Ovary (tissue), 9 donors: ENCODE data around the gene LRTM1. TPM values are rescaled to one million over a fixed set of nuclear protein-coding genes. Genes with fewer than 3 reads are reported as not detected.

Experiments used
- DNase-seq, 5 donors: peaks; one replicate each; pipeline ENCODE4 v3.0.0-alpha.2; 2019 to 2020
- H3K27ac ChIP-seq, 2 donors: fragments of 200-600 bp; one replicate each; pipeline versions ENCODE4 v1.5.1 to v1.8.0; 2019 to 2022
- H3K27me3 ChIP-seq: fragments of 200-600 bp; one replicate; pipeline ENCODE4 v1.8.0; 2022
- H3K36me3 ChIP-seq: fragments of 200-600 bp; sonication (generic); one replicate; pipeline ENCODE4 v1.5.1; 2019
- H3K4me1 ChIP-seq: one replicate; pipeline ENCODE4 v1.8.1; 2013; ENCODE audit warnings: mild to moderate bottlenecking, moderate library complexity; ENCODE audit not compliant: insufficient read depth
- H3K4me3 ChIP-seq: fragments of 200-600 bp; sonication (generic); one replicate; pipeline ENCODE4 v1.5.1; 2017
- H3K9me3 ChIP-seq, 2 donors: fragments of 200-600 bp in 1 of 2; sonication (generic) in 1 of 2; one replicate each; pipeline versions ENCODE4 v1.5.1 to v1.8.1; 2013 to 2019; ENCODE audit warnings: mild to moderate bottlenecking in 1 of 2, moderate library complexity in 1 of 2
- CTCF ChIP-seq, 3 donors: fragments of 450-650 bp in 2 of 3; fragments of 200-600 bp in 1 of 3; IDR thresholded peaks; one replicate each; pipeline versions ENCODE4 v1.5.1 to v1.8.0; 2016 to 2022; ENCODE audit warnings: antibody characterized with exemption in 3 of 3, mild to moderate bottlenecking in 1 of 3
- EP300 ChIP-seq: sonication (generic); formaldehyde crosslinking; IDR thresholded peaks from one replicate; pipeline ENCODE4 v1.6.1; 2017; ENCODE audit warnings: antibody characterized with exemption
- POLR2A ChIP-seq: fragments of 450-650 bp; IDR thresholded peaks from one replicate; pipeline ENCODE4 v1.6.1; 2017; ENCODE audit warnings: antibody characterized with exemption, mild to moderate bottlenecking, moderate library complexity
- WGBS, 3 donors: extraction: QIAGEN DNeasy Blood & Tissue Kit in 1 of 3; methylation state at CpG; one replicate each; pipeline versions ENCODE4 v1.1.5 to v1.1.7; 2013 to 2017; 5-methylcytosine and 5-hydroxymethylcytosine counted together
- intact Hi-C, 4 donors: fragments of 100-400 bp; cut with DNase I; formaldehyde crosslinking; loops; one replicate each; pipeline versions ENCODE4 v1.11.0 to v1.15.1; 2022 to 2023
- polyA plus RNA-seq, 2 donors: library from polyadenylated mRNA; stranded (reverse); fragments of 200-250 nt in 1 of 2; fragments of 350-450 nt in 1 of 2; fragmentation: Illumina TruSeq in 1 of 2; extraction: RNeasy Lipid Tissue Mini Kit (QIAGEN cat#74804) in 1 of 2; gene quantifications; one replicate each; pipeline ENCODE4 v1.2.3, GENCODE V29; 2013 to 2014
- total RNA-seq, 7 donors: library from RNA; depleted of rRNA in 2 of 7; stranded (reverse); fragments of >200 nt in 2 of 7; fragmentation: NEBNext Ultra II Directional in 3 of 7; extraction: Animal tissue kit (Norgen Biotek cat#: 25700) in 3 of 7; gene quantifications; one replicate each; pipeline versions ENCODE4 v1.1.0 to v1.2.4, GENCODE V29; 2016 to 2023
- donor health status: DM: no; HTN: no; CAD: no; lungs with moderate emphysema.
- donor health status: DM: no; HTN: no; CAD: no.
- donor health status: Bipolar disorder and iron deficiency.
- donor health status: DM: yes; HTN: yes; CAD: no.
- donor health status: DM: no; HTN: no; CAD: no.
- donor health status: DM: yes; HTN: yes; CAD: no.

Gene LRTM1
- total and polyA plus RNA-seq, 9 donors: not detected

DNA sequence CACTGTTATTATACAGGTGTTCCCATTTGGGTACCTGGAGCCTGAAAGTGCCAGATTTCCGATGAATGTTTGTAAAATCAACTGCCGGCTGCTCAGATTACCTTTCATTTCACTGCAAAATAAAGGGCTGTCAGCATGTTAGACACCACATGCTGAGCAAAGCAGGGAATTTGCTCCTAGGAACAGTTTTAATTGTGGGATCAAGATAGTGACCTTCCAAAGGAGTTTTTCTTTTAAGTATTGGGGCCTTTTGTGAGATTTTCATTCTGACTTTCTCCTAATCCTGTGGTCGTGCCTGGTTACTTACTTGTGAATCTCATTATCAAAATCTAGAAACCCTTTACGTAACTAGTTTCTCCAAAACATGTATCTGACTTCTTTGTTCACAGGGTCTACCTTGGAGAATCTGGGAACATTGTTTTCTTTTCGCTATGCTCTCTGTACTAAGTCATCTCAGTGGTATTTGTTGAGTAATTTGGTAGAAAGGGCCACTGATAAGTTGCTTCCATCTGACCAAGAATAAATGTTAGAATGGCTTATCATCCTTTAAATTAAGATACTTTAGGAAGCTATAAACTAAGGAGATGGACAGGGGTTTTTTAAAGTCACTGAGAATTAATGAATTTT is 40.8 kb upstream of the LRTM1 start:
- 78 to 87% (median 82%) methylated on average over 5 of the region's 5 CpGs for WGBS, 3 donors
- Histone ChIP-seq H3K4me3 (no peak overlapping the region), H3K36me3 (no peaks in the 10 kb centered on the region), H3K27ac (no peak overlapping the region), H3K9me3 (no peaks in the 10 kb centered on the region), H3K27me3 (no peaks in the 10 kb centered on the region), H3K4me1 (no peaks in the 10 kb centered on the region)
- intact Hi-C loops: no loop called here
- TF ChIP-seq CTCF (IDR thresholded peaks at IDR 0.05): no peak
- TF ChIP-seq EP300: no peak
- TF ChIP-seq POLR2A: no peak
- DNase-seq: no peak

DNA sequence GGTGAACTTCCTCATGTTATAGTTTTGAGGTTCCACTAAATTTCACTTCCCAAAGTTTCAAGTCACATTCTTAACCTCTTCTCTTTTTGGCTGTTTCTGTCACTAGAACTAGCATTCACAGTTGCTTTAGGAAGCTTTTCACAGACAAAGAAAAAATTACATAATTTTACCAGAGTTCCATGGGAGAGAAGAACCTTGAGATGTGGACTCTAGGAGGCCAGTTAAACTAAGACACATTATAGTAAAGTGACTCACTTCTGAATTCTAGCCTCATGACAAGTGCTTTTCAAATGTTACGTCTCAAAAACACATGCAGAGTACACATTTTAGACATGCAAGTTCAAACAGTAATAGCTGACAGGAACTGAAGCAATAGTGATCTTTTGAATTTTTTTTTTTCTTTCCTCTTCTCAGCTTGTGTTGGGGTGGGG is 39.9 kb upstream of the LRTM1 start:
- H3K27ac ChIP-seq: no peak overlapping the region
- H3K36me3 ChIP-seq: no peaks in the 10 kb centered on the region
- H3K9me3 ChIP-seq: no peaks in the 10 kb centered on the region
- WGBS, 3 donors: 84 to 95% (median 94%) methylated on average over 1 of the region's 1 CpG
- TF ChIP-seq EP300 (no peak), CTCF (IDR thresholded peaks at IDR 0.05) (no peak), POLR2A (no peak)
- H3K4me1 ChIP-seq: no peaks in the 10 kb centered on the region
- no peak overlapping the region for H3K4me3 ChIP-seq
- DNase-seq: no peak
- H3K27me3 ChIP-seq: no peaks in the 10 kb centered on the region
- intact Hi-C loops: no loop called here

GRCh38 chr3:54966979-54967378 is 39.1 kb upstream of the LRTM1 start:
- Histone ChIP-seq H3K9me3 (no peaks in the 10 kb centered on the region), H3K36me3 (no peaks in the 10 kb centered on the region), H3K4me3 (no peak overlapping the region), H3K27ac (no peak overlapping the region), H3K4me1 (no peaks in the 10 kb centered on the region), H3K27me3 (no peaks in the 10 kb centered on the region)
- no peak for DNase-seq
- WGBS, 3 donors: 88 to 91% (median 90%) methylated on average over 6 of the region's 6 CpGs
- TF ChIP-seq POLR2A: no peak
- TF ChIP-seq EP300: no peak
- no peak for TF ChIP-seq CTCF (IDR thresholded peaks at IDR 0.05)
- intact Hi-C loops: no loop called here

DNA sequence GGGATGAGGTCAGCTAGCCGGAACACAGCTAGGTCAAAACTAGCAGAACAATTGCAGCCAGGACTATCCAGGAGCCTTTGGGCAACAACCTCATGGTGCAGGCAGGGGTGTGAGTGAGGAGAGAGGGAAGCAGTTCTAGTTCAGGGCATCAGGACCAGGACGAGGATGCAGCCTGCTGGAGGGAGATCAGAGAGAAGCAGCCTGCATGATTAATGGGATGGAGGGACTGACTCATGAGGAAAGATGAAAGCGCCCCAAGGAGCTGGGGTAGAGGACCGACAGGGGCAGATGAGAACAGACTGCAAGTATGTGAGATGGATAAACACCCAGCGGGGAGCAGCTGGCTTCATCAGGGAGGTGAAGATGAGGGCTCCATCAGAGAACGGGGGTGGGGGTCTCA is 37.9 kb upstream of the LRTM1 start:
- Histone ChIP-seq H3K27ac (no peak overlapping the region), H3K4me1 (no peaks in the 10 kb centered on the region), H3K9me3 (no peaks in the 10 kb centered on the region), H3K4me3 (no peak overlapping the region), H3K27me3 (no peaks in the 10 kb centered on the region), H3K36me3 (no peaks in the 10 kb centered on the region)
- no peak for TF ChIP-seq CTCF (IDR thresholded peaks at IDR 0.05)
- no peak for TF ChIP-seq POLR2A
- TF ChIP-seq EP300: no peak
- intact Hi-C loops: no loop called here
- DNase-seq: no peak
- 56 to 73% (median 59%) methylated on average over 6 of the region's 6 CpGs for WGBS, 3 donors
